HepG2 (cell line): ENCODE data around the gene GP1BA. TPM values are rescaled to one million over a fixed set of nuclear protein-coding genes. Genes with fewer than 3 reads are reported as not detected.
A peak's percentile ranks its signal among the peaks of the same experiment; 100 is the strongest.
"Not testable (repeated sequence)": the region's sequence is repeated elsewhere in the genome, so short reads cannot be mapped to it uniquely, and the experiment has no call there.

Experiments used
- ATAC-seq: fragments of 200-7000 bp; cut with Tn5 transposase; 3 replicates; pipeline ENCODE4 v1.9.1; 2020; ENCODE audit warnings: mild to moderate bottlenecking, moderate library complexity
- BruUV-seq: library from RNA; stranded (reverse); fragments of 400-500 nt; replicated peaks from 2 replicates; lab custom pipeline; 2021; lab: Mats Ljungman, UMichigan
- CTCF ChIA-PET: fragments of 300-600 bp; formaldehyde crosslinking; extraction: SDS; loops from one replicate; lab custom pipeline; 2021; ENCODE audit warnings: low total read pairs, inconsistent platforms, low intra/inter-chr PET ratio; lab: Yijun Ruan, JAX
- POLR2A ChIA-PET: fragments of 350-600 bp; sonication (Branson Sonifier 250); formaldehyde crosslinking; loops from one replicate; lab custom pipeline; 2020; ENCODE audit warnings: antibody characterized with exemption, inconsistent platforms; lab: Yijun Ruan, JAX
- DNase-seq: peaks from one replicate; pipeline ENCODE4 v3.0.0-alpha.2; 2015; ENCODE audit warnings: low spot score
- FAIRE-seq: peaks from 3 replicates; lab custom pipeline; 2011; peaks lifted over from hg19 to GRCh38; lab: Jason Lieb, UNC
- H2AFZ ChIP-seq: one replicate; pipeline ENCODE4 v1.6.1; 2011; ENCODE audit warnings: low read length, inconsistent platforms
- H3K27ac ChIP-seq: fragments of 300-600 bp; 3 replicates; pipeline ENCODE4 v1.8.0; 2011; ENCODE audit warnings: mixed run types, mild to moderate bottlenecking, mixed read lengths, low read length, inconsistent platforms; ENCODE audit not compliant: insufficient read depth; ENCODE audit errors: extremely low read length
- H3K27me3 ChIP-seq, 2 experiments: fragments of 200-600 bp in 1 of 2; 2 replicates in 1 of 2; 3 replicates in 1 of 2; pipeline versions ENCODE4 v1.6.0 to v1.8.0; 2011; ENCODE audit warnings: low read length in 2 of 2, mild to moderate bottlenecking in 2 of 2, moderate library complexity in 2 of 2, inconsistent platforms in 1 of 2; ENCODE audit not compliant: insufficient read depth in 2 of 2, control insufficient read depth in 1 of 2
- H3K36me3 ChIP-seq, 2 experiments: fragments of 200-600 bp in 1 of 2; replicated peaks in 1 of 2; 2 replicates in 1 of 2; 3 replicates in 1 of 2; pipeline versions ENCODE4 v1.5.1 to v1.8.0; 2011; ENCODE audit warnings: low read length in 2 of 2, inconsistent platforms in 1 of 2; ENCODE audit not compliant: insufficient read depth in 2 of 2, control insufficient read depth in 1 of 2
- H3K4me1 ChIP-seq: 2 replicates; pipeline ENCODE4 v1.5.1; 2012; ENCODE audit warnings: low read length, inconsistent platforms; ENCODE audit not compliant: insufficient read depth
- H3K4me2 ChIP-seq: 2 replicates; pipeline ENCODE4 v1.6.0; 2011; ENCODE audit warnings: low read depth, low read length, inconsistent platforms
- H3K4me3 ChIP-seq, 3 experiments: fragments of 200-600 bp in 1 of 3; sonication (generic), shearing (Covaris generic) in 1 of 3; replicated peaks in 1 of 3; 2 replicates each; pipeline ENCODE4 v1.5.1; 2011 to 2016; ENCODE audit warnings: low read length in 3 of 3, inconsistent platforms in 2 of 3, low read depth in 2 of 3, mild to moderate bottlenecking in 2 of 3, control low read depth in 1 of 3, mixed read lengths in 1 of 3; ENCODE audit not compliant: insufficient read depth in 1 of 3
- H3K79me2 ChIP-seq: one replicate; pipeline ENCODE4 v1.6.1; 2011; ENCODE audit warnings: low read length, inconsistent platforms; ENCODE audit not compliant: insufficient read depth
- H3K9ac ChIP-seq: 2 replicates; pipeline ENCODE4 v1.6.0; 2011; ENCODE audit warnings: mild to moderate bottlenecking, low read depth, low read length, inconsistent platforms; ENCODE audit not compliant: insufficient read depth
- H3K9me3 ChIP-seq: 2 replicates; pipeline ENCODE4 v1.5.1; 2012; ENCODE audit warnings: mild to moderate bottlenecking, low read length
- H4K20me1 ChIP-seq: 2 replicates; pipeline ENCODE4 v1.6.0; 2011; ENCODE audit warnings: inconsistent platforms, mild to moderate bottlenecking, low read length, moderate library complexity; ENCODE audit not compliant: insufficient read depth
- MAFK ChIP-seq, 2 experiments: IDR thresholded peaks in 1 of 2; conservative IDR thresholded peaks in 1 of 2; 2 replicates each; pipeline ENCODE4 v1.6.1; 2011; ENCODE audit warnings: improper control_type of control experiment in 2 of 2, low read length in 2 of 2
- ZNF121 ChIP-seq: sonication (generic); formaldehyde crosslinking; IDR thresholded peaks from 2 replicates; pipeline ENCODE4 v1.5.0; 2020; ENCODE audit warnings: mild to moderate bottlenecking, missing genetic modification reagents
- WGBS: methylation state at CpG from one replicate; pipeline ENCODE4 v1.1.6; 2017; ENCODE audit warnings: low lambda C conversion rate; 5-methylcytosine and 5-hydroxymethylcytosine counted together
- in situ Hi-C: cut with HindIII; loops from 2 replicates; pipeline ENCODE4 v1.10.0; 2017; ENCODE audit warnings: low pct_unique_long_range_greater_than_20kb; ENCODE audit not compliant: extremely low pct_ligation_motif_present
- intact Hi-C: fragments of 100-400 bp; cut with micrococcal nuclease; formaldehyde crosslinking; loops from one replicate; pipeline ENCODE4 v1.10.0; 2022; ENCODE audit not compliant: unreplicated experiment
- polyA plus RNA-seq, 8 experiments: library from polyadenylated mRNA; depleted of rRNA in 3 of 8; stranded (reverse) in 7 of 8; unstranded in 1 of 8; fragments of >200 nt; fragmentation: Illumina TruSeq in 4 of 8; extraction: Trizol in 4 of 8; gene quantifications; 2 replicates each; pipeline versions ENCODE4 v1.2.1 to v1.2.3, GENCODE V29; 2011 to 2016; ENCODE audit warnings: low read depth in 4 of 8, missing spikeins in 1 of 8, mixed read lengths in 1 of 8; ENCODE audit not compliant: insufficient read depth in 1 of 8
- total RNA-seq, 5 experiments: library from RNA; depleted of rRNA; stranded (reverse); fragments of >200 nt; fragmentation: Illumina TruSeq; extraction: Trizol; gene quantifications; 2 replicates each; pipeline ENCODE4 v1.2.3, GENCODE V29; 2016; ENCODE audit warnings: low read depth in 1 of 5
- TF ChIP-seq, protein P1 (sequence below): sonication (generic); formaldehyde crosslinking; conservative IDR thresholded peaks from 2 replicates; pipeline ENCODE4 v1.4.0; 2020; ENCODE audit warnings: missing genetic modification reagents

Gene GP1BA
- total and polyA plus RNA-seq, 2 of the 13 experiments (the other 11 are each of a cell fraction or from before 2014, with no cell fraction given) = not detected

GRCh38 chr17:4921320-4921719, 10.8 kb upstream of the GP1BA start:
- DNase-seq (no peak), ATAC-seq (no peak), FAIRE-seq (no peak)
- Histone ChIP-seq H3K27me3 (no peaks in the 10 kb centered on the region), H3K79me2 (no peaks in the 10 kb centered on the region), H3K9me3 (no peaks in the 10 kb centered on the region), H2AFZ (no peak overlapping the region), H3K9ac (no peak overlapping the region), H3K36me3 (no peaks in the 10 kb centered on the region), H4K20me1 (no peaks in the 10 kb centered on the region), H3K4me1 (peaks cover 22% of the 10 kb centered on the region), H3K4me3 (no peak overlapping the region), H3K27ac (peak overlapping the region; percentile 53), H3K4me2 (peak overlapping the region; percentile 75; the same call in 1 of the 2 replicates)
- intact Hi-C loops = no loop called here
- CTCF ChIA-PET = no interaction called here
- 65% methylated on average over 4 of the region's 4 CpGs for WGBS
- TF ChIP-seq ZNF121 (CRISPR knock-in tag) = peak; percentile 53; the same call in 1 of the 2 replicates
- TF ChIP-seq, protein P1, sequence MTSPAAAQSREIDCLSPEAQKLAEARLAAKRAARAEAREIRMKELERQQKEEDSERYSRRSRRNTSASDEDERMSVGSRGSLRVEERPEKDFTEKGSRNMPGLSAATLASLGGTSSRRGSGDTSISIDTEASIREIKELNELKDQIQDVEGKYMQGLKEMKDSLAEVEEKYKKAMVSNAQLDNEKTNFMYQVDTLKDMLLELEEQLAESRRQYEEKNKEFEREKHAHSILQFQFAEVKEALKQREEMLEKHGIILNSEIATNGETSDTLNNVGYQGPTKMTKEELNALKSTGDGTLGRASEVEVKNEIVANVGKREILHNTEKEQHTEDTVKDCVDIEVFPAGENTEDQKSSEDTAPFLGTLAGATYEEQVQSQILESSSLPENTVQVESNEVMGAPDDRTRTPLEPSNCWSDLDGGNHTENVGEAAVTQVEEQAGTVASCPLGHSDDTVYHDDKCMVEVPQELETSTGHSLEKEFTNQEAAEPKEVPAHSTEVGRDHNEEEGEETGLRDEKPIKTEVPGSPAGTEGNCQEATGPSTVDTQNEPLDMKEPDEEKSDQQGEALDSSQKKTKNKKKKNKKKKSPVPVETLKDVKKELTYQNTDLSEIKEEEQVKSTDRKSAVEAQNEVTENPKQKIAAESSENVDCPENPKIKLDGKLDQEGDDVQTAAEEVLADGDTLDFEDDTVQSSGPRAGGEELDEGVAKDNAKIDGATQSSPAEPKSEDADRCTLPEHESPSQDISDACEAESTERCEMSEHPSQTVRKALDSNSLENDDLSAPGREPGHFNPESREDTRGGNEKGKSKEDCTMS (CRISPR knock-in tag) = no peak
- POLR2A ChIA-PET = interaction anchor here (1.0 to 3.0 kb wide), 7 partner anchors 8 to 76 kb away, joined by 3 to 35 read pairs (median 6); partner anchors contain the start of genes ENO3, INCA1, RNF167 and SLC25A11
- in situ Hi-C loops = no loop called here
- no TSS peak for BruUV-seq

DNA sequence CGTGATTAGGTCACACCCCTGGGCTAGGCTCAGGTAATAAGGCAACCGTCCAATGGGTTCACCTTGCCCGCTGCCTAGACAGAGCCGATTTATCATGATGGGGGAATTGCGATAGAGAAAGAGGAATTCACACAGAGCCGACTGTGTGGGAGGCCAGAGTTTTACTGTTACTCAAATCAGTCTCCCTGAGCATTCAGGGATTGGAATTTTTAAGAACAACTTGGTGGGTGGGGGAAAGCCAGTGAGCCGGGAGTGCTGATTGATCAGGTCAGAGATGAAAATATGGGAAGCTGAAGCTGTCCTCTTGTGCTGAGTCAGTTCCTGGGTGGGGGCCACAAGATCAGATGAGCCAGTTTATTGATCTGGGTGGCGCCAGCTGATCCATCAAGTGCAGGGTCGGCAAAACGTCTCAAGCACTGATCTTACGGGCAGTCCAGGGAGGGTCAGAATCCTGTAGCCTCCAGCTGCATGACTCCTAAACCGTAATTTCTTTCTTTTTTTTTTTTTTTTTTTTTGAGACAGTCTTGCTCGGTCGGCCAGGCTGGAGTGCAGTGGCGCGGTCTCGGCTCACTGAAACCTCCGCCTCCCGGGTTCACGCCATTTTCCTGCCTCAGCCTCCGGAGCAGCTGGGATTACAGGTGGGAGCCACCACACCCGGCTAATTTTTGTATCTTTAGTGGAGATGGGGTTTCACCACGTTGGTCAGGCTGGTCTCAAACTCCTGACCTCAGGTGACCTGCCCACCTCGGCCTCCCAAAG, 5.3 kb upstream of the GP1BA start:
- 82% methylated on average over 24 of the region's 24 CpGs for WGBS
- H3K4me3 ChIP-seq, H3K9ac ChIP-seq, ATAC-seq, H3K79me2 ChIP-seq, in situ Hi-C loops, H4K20me1 ChIP-seq, H3K9me3 ChIP-seq, BruUV-seq, H3K4me2 ChIP-seq: not testable (repeated sequence)
- TF ChIP-seq MAFK (conservative IDR thresholded peaks at IDR 0.05 in 1 of 2, IDR thresholded peaks at IDR 0.05 in 1 of 2; ENCODE audit: low read length in 2 of 2) = 0 out of 4 replicates have a peak, but pooled peaks of 1 of the 2 experiments have one; percentile 2
- TF ChIP-seq, all 625 proteins: peak for 1; not testable (repeated sequence) for 624
- DNase-seq, H3K4me1 ChIP-seq, H3K36me3 ChIP-seq, H2AFZ ChIP-seq, H3K27ac ChIP-seq, FAIRE-seq, CTCF ChIA-PET, H3K27me3 ChIP-seq, intact Hi-C loops: not testable (repeated sequence)
- POLR2A ChIA-PET = interaction anchor here (1.3 kb wide), 1 partner anchor 13 kb away, joined by 5 read pairs; the partner anchor contains the start of genes RNF167 and SLC25A11
